Ammon's horn (tissue), 1 donor: Measurements from ENCODE around the gene MAFF.

Source experiments
- DNase-seq: peaks from one replicate; pipeline ENCODE4 v3.0.0-alpha.2; 2016; ENCODE audit warnings: low spot score

The MAFF gene

DNA sequence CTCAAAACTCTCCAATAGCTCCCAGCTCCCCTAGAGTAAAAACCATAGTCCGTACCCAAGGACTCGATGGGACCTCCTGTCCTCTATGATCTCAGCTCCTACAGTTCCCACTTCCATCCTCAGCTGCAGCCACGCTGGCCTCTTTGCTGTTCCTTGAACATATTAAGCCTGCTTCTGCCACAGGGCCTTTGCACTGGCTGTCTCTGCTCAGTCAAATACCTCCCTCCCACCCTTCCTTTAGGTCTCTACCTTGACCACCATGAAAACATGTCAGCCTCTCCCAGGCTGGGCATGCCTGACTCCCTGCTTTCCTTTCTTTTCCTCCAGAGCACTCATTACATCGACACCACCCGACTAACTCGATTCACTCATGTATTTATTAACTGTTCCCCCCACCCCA lies 46.5 kb downstream of the MAFF start:
- DNase-seq: no peak

DNA sequence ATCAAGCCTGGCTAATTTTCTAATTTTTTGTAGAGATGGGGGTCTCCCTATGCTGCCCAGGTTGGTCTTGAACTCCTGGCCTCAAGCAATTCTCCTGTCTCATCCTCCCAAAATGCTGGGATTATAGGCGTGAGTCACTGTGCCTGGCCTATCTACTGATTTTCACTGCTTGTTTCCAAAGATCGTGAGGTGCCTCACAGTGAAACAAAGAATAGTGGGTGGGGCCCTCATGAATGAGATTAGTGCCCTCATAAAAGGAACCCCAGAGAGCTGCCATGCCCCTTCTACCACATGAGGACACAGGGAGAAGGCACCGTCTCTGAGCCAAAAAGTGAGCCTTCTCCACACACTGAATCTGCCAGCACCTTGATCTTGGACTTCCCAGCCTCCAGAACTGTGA lies 47.5 kb downstream of the MAFF start:
- no peak for DNase-seq

DNA sequence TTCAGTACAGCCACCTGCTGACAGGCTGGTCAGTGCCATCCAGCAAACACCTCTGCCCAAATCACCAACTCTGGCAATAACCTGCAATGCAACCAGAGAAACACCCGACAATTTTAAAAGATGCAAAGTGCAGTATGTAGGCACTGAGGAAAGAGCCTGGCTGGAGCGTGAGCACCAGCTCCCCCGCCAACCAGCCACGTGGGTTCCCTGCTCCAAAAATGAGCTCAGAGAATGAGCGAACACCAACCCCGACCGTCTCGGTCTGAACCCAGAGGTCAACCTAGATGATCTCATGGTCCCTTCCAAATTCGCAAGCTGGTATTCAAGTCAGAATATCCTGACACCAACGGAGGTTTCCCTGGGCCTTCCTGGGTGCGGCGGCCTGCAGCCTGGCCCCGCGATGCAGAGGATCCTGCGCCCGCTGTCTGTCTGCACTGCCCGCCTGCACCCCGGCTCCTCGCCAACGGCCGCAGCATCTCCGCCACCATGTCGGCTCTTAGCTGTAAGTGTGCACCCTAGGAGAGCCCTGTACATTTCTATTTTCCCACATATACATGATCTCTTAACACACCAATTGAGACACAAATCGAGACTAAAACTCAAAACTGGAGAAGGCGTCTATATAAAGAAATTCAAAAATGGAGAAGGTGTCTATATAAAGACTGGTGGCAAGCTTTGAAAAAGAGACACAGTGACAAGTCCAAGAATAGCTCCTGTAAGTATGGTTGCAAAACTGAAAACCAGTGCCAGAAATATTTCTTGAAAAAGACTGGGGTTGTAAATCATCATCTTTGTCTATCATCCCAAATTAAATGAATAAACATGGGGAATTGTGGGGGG lies 48.2 kb downstream of the MAFF start:
- no peak for DNase-seq

GRCh38 chr22:38250643-38251340 lies 49.0 kb downstream of the MAFF start:
- DNase-seq: no peak

DNA sequence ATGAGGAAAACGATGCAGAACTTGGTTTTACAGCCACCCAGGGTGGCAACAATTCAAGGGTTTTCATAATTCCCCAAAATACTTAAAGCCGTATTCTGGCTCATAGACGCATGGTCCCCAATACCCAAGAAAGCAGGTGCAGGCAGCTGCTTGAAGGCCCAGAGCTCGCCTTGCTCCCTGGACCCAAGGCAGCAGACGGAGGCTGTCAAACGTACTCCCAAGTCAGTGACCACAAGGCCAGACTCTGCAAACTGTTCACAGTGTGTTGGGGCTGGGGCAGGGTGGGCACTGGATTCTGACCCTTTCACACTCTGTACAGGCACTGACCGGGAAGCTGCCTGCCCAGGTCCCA lies 49.5 kb downstream of the MAFF start:
- no peak for DNase-seq

DNA sequence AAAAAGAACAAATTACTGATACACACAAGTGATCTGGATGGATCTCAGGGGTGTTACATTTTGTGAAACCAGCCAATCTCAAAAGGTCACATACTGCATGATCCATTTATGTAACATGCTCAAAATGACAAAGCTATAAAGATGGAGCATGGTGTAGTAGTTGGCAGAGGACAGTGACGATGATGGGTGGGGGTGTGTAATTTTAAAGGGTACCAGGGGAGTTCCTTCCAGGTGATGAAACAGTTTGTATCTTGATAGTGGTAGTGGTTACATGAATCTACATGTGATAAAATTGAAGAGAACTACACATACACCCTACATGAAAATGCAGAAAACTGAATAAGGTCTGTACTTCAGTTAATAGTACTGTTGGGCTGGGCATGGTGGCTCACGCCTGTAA lies 53.9 kb downstream of the MAFF start:
- DNase-seq: no peak

- no peak for DNase-seq
These were observed 55.4 kb downstream of the MAFF start for GRCh38 chr22:38257181-38257580.

GRCh38 chr22:38257650-38258250 lies 56.0 kb downstream of the MAFF start:
- DNase-seq: no peak

DNA sequence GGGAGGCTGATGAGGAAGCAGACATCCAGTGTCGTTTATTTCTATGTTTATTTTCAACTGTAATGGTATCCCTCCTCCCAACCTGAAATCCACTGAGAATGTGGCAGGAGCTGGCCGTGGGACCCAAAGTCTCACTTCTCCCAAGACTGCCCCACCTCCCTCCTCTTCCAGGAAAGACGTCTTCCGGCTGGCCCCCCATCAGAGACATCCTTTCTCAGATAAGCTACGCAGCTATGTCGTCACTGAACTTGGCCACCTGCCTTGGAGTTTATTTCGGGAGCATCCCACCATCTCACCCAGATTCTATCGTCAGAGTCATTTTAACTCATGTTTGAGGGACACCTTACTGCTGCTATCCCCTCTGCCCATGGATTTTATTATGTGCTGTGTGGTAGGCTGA lies 57.1 kb downstream of the MAFF start:
- DNase-seq: no peak

GRCh38 chr22:38259370-38259769 lies 57.6 kb downstream of the MAFF start:
- no peak for DNase-seq

- peak; percentile 41 for DNase-seq
These were observed 59.2 kb downstream of the MAFF start for GRCh38 chr22:38260761-38261681.

DNA sequence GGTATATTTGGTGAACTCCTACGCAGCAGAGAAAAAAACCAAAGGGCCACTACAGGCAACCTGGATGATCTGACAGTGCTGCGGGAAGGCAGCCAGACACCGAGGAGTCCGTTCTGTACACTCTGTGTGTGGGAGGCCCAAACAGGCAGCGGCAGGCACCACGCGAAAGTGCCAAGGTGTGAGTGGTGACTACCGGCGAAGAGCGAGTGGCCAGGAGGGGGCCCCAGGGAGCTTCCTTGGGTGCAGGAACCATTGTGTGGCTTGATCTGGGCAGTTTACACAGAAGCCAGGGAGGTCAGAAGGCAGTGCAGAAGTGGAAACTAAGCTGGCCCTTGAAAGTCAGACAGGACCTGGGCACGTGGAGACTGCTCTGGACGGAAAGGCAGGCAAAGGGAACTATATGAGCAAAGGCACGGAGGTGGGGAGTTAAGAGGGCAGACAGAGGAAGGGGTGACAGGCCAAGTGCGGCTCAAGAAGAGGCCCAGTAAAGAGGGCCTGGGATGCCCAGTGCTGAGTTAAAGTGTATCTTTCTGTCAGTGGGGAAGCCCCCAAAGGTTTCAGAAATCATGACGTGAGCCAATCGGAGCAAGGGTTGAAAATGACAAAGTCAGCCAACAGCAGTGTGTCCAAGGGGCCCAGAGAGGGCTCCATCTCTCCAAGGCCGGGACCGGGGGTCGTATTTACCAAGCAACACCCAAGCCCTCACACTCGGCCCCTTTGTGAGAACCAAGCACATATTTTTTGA lies 60.4 kb downstream of the MAFF start:
- DNase-seq: peak; percentile 77

GRCh38 chr22:38264322-38264843 lies 62.6 kb downstream of the MAFF start:
- no peak for DNase-seq
